Endometrial microvascular endothelial cells (primary cell): ENCODE data around the gene CD83. TPM values are rescaled to one million over a fixed set of nuclear protein-coding genes. Genes with fewer than 3 reads are reported as not detected.

ENCODE experiments used
- in situ Hi-C: cut with HindIII; loops from 2 replicates; pipeline ENCODE4 v1.10.0; 2017; ENCODE audit warnings: low sequenced_read_pairs, low pct_unique_long_range_greater_than_20kb; ENCODE audit errors: inconsistent ontology term
- total RNA-seq: library from RNA; depleted of rRNA; stranded (reverse); fragments of >200 nt; gene quantifications from one replicate; pipeline ENCODE4 v1.2.3, GENCODE V29; 2015; ENCODE audit errors: inconsistent ontology term

The CD83 gene
- total RNA-seq, 1 donor from 2014 or later: 0.19 TPM

GRCh38 chr6:14174996-14175395, 57.4 kb downstream of the CD83 start:
- in situ Hi-C loops: no loop called here

DNA sequence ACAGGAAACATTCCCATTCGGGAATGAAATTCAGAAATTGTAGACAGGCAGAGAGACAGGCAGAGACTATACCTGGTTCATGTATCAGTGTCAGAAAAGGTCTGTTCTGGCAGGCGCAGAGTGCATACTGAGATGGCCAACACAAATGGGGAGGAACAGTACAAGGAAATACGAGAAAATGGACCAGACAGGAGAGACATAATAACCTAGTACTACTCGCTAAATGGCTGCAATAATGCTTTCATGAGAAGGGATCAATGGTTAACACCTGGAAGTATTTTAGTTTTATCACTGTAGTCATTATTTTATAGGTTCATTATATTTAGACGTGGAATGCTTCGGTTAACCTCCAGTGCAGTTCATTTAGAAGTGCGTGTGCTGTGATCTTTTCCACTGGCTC, 58.9 kb downstream of the CD83 start:
- in situ Hi-C loops: no loop called here

GRCh38 chr6:14177413-14178082, 60.0 kb downstream of the CD83 start:
- in situ Hi-C loops: no loop called here

GRCh38 chr6:14178083-14178445, 60.5 kb downstream of the CD83 start:
- in situ Hi-C loops: no loop called here

GRCh38 chr6:14180609-14181008, 63.0 kb downstream of the CD83 start:
- in situ Hi-C loops: no loop called here

DNA sequence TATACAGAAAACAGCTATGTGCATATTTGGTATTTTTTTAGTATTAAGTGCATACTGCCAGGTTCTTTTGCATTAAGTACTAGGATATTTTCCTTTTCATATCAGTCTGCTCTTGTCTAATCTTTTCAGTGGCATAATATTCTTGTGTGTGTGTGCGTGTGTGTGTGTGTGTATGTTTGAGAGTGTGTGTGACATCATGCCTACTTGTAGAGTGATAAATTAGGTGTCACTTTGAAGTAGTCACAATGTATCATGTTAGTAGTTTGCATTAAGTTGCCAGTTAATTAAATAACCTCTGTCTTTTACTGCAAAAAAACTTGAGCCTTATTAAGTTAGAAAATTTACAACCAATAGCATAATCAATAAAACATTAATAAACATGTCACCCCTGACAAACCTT, 65.3 kb downstream of the CD83 start:
- in situ Hi-C loops: no loop called here

Other genes starting within 250 kb of the CD83 start
- 5.6 TPM for gene RNF182, start 192.8 kb upstream of the CD83 start, total RNA-seq